DMS53 treated with DMSO at 0.1 percent for 48 hours (cell line): ENCODE measurements around the gene KLHDC4.
"Not testable (repeated sequence)": the region's sequence is repeated elsewhere in the genome, so short reads cannot be mapped to it uniquely, and the experiment has no call there.

Experiments
- DNase-seq: peaks from one replicate; lab custom pipeline; 2025; ENCODE audit not compliant: unreplicated experiment; lab: John Stamatoyannopoulos, UW

Gene KLHDC4

DNA sequence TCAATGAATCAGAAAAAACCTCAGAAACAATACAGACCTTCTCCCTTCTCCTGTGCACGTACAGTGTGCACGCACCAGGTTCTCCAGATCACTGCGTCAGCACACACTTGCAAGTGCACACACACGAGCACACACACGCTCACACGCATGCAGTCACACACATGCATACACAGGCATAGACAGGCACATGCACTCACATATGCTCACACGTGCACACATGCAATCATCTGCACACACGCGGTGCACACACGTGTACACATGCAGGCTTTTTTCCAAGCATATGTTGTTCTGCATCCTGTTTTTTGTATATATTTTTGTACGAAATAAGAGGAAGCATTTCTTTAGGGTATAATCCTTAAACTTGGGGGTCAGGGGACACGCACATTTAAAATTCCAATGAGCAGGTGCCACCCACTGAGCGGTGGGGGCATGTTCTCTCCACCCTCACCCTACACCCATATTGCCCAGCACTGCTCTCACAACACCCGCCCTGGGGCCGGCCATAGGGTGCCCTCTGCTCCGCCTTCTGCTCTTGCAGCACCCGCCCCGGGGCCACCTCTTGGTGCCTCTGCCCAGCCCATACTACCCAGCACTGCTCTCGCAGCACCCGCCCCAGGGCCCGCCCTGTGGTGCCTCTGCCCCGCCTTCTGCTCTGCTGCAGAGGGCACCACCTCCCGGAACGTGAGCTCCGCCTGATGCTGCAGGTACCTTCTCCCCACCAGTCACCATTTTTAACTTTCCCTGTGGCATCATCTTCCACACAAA is 20.9 kb downstream of the KLHDC4 start:
- no peak for DNase-seq

DNA sequence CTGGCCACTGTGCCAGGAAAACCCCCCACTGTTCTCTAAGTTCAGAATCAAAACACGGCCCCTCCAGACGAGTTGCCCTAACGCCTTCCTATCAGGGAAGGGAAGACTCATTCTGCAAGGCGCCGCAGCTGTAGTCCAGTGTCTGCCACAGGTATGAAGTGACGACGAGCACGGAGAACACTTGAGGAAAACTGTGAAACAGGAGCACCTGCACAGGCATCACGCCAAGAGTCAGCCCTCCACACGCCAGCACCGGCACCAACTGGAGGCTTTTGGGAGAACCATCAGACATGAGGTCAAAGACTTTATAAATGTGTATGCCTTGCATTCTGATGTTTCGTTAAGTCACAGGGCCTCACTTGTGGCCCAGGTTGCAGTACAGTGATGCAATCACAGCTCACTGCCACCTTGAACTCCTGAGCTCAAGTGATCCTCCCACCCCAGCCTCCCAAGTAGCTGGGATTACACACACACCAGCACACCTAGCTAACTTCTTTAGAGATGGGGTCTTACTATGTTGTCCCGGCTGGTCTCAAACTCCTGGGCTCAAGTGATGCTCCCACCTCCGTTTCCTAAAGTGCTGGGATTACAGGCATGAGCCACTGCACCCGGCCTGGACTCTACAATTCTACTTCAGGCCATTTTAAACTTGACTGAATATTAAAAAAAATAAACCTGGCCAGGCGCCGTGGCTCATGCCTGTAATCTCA is 22.9 kb downstream of the KLHDC4 start:
- DNase-seq = no peak

DNA sequence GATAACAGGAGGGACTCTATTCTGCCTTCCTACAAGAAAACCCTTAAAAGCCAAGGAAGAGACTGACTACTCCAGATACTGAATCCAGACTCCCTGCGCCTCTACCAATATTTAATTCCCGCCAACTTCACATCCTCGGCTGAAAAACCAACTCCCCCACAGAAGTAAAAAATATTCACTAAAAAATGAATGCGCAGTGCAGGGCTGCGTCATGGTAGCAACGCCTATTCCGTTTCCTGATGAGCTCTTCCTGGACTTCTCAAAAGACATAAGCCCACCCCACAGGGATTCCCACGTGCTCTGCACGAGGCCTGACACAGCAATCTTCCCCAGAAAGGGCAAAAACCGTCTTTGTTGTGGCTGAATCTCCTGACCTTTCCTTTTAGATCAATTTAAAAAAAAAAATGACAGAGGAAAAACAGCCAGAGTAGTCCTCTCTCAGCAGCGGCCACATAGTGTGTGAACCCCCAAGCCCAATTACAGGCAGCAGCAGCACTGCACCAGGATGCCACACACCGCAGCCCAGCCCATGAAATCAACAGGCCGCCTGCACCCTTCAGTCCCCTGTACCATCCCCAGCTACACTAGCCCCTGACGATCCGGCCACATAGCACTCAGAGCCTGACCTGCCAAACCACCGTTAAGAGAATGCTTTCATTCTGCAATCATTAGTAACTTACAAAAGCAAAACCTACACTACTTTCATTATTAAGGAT is 23.9 kb downstream of the KLHDC4 start:
- DNase-seq = no peak

DNA sequence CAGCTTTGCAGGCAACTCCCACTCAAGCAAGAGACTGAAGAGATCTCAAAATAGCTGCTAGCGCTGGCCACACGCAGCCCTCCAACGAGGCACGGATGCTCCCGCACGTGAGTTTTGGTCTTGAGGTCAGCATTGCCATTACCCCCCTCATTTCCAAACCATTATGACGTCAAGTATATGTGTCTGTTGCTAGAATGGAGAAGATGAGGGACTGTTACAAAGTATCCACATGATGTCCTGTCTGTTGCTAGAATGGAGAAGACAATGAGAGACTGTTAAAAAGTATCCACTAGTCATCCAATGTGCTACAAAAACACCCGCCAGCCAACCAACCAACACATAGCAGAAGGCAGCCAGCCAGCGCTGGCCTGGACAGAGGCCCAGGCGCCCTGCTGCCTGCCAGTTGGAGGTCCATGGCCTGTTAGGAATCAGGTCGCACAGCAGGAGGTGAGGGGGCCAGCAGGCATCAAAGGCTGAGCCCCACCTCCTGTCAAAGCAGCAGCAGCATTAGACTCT is 24.8 kb downstream of the KLHDC4 start:
- DNase-seq = no peak

DNA sequence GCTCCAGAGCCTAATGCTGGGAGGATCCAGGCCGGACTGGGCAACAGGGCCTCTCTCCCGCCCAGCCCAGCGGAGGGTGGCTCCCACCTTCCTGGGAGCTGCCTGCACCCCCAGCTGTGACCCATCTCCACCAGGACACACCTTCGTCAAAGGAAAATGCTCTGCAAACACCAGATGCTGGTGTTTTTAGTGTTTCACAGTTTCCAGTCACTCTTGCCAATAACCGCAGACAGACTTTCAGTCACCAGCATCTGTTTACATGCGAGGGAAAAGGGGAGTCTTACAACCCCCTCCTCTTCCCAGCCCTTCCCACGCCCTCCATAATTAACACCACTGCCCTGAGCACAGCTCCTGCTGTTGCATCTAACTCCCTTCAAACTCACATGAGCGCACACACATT is 25.3 kb downstream of the KLHDC4 start:
- no peak for DNase-seq

DNA sequence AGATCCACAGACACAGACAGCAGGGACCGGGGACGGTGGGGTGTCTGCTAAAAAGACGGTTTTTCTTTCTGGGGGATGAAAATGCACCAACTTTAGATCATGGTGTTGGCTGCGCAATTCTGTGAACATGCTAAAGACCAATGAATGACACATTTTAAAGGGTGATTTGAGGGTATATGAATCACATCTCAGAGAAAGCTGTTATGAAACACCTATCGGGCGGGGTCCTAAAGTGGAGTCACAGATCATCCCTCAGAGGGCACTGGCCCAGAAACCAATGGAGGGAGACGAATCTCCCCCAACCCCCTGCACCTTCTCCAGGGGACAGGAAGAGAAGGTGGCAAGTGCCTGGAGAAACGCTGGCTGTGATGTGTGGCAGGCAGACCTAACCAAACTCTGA is 26.0 kb downstream of the KLHDC4 start:
- DNase-seq = no peak

DNA sequence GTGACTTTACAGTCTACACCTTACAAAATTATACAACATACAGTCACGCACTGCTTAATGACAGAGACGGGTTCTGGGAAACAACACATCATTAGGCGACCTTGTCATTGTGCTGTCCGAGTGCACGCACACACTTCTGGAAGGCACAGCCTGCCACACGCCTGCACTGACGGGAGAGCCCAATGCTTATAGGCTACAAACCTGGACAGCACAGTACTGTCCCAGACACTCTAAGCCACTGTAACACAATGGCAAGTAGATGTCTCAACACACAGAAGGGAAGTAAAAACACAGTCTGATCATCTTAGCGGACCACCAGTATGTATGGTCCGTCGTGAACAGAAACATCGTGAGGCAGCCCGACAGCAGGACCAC is 29.8 kb downstream of the KLHDC4 start:
- DNase-seq = no peak

DNA sequence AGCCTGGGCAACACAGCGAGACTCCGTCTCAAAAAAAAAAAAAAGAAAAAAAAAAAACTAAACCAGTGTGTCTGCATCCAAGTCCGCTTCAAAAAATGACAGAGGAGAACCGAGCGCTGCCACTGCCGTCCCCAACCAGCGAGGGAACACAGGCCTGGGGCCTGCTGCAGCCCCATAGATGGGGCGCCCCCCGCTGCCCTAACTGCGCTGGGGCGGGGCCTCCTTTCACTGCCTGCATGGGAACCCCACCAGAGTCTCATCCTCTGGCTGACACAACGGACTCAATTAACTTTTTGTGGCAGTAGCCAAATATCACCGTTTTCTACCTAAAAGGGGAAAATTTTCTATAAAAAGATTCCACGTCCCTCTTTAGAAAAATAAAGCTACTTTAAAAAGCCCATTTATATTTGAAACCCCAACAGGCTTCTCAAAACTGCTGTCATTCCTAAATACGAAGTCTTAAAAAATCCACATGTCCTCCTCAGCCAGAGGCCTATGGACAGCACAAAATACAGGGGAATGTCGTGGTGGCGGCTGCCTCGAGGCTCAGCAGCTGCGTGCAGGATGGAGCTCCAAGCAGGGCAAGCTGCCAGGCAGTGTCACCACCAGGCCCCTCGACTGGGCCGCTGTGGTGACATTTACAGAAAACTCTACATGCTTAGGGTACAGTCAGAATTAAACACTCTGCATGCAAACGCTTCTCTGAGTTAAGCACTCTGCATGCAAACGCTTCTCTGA is 30.3 kb downstream of the KLHDC4 start:
- no peak for DNase-seq

DNA sequence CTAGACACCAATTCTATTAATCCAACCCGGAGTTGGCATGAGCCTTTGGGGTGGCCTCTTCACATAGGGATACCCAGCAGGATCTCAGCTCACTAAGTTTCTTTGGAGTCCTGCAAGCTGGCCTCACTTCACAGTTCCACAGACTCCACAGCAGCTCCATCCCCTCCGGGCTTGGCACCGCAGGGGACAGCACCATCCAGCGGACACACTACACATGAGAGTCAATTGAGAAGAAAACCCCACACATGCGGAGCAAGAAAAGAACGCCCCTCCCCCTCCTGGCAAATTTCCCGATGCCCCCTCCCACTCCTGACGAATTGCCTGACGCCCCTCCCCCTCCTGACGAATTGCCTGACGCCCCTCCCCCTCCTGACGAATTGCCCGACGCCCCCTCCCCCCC is 31.1 kb downstream of the KLHDC4 start:
- no peak for DNase-seq

DNA sequence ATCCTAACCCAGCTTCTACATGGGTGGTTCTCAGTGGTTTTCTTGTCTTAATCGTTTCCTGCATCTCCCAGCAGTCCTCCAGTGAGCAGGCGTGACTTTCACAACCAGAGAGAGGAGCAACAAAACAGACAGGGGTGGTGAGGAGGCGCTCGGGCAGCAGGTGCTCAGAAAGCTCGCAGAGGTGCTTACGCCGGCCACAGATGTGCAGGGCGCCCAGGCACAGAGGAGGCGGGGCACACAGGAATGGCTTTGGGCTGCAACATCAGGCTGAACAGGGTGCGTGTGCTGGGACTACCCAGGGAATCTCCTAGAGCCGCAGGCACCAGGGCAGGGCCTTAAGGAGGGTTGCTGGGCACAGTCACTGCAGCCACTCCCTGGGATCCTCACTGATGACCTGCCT is 32.6 kb downstream of the KLHDC4 start:
- peak; percentile 76 for DNase-seq

DNA sequence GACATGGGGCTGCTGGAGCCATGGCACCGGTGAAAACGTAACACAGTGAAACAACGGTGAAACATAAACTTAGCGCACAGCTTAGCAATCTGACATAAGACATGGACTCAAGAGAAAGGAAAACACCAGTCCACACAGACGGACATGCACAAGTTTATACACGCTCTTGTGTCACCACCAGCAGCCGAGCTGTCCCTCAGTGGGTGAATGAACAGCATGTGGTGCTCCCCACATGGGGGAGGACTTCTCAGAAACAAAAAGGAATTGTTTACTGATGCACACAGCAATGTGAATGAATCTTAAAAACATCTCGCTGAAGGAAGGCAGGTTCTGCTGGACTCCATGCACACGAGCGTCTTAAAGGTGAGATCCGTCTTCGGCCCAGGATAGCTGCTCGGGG is 34.2 kb downstream of the KLHDC4 start:
- DNase-seq = no peak

DNA sequence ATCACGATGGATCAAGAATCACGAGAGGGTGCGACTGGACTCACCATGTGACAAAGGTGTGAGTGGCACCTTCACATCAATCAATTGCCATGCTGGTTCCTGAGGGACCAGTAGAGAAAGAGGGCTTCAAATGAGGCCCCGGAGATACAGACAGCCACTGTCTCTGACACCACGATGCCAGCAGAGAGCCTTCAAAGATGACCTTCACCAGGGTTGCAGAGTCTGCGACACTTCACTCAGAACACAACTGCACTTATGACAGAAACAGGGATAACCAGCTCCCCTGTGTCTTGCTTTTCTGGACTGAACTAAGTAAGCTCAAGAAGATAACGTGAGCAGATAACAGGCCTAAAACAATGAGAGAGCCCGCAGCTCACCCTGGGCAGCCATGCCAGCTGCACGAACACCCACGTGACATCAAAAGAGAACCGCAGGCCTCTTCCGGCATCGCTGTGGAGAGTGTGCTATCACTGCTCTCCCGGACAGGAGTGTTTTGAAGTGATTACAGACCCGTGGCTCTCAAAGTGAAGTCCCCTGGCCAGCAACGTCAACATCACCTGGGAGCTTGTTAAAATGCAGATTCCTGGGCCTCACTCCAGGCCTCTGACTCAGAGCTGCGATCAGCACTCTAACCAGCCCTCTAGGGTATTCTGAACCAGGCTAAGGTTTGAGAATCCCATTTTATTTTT is 36.4 kb downstream of the KLHDC4 start:
- DNase-seq = no peak

DNA sequence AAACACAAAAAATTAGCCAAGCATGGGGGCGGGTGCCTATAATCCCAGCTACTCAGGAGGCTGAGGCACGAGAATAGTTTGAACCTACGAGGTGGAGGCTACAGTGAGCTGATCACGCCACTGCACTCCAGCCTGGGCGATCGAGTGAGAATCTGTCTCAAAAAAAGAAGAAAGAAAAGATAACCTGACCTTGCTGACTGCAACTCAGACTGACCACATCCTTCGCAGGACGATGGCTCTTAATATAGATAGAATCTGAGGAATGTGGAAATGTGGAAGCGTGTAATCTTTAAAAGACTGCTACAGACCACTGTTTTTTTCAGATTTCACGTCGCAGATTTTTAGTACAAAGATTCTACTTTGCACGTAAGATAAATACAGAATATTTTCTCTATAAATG is 37.8 kb downstream of the KLHDC4 start:
- no peak for DNase-seq

DNA sequence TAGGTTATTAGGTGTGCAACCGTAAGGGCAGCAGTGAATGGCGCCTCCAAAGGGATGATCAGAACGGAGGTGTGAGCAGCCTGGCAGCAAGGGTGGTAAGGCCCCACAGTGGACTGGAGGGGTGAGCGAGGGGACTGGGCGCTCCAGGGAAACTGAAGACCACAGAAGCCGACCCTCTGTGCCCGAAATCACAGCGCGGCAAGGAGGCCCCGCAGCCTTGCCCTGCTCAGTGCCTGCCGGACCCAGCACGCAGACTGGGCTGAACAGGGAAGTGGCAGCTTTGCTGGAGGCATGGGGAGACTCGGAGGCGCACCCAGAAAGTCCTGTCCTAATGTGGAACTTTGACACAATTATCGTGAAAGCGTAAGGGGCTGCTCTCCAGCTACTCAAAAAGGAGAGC is 38.4 kb downstream of the KLHDC4 start:
- no peak for DNase-seq

DNA sequence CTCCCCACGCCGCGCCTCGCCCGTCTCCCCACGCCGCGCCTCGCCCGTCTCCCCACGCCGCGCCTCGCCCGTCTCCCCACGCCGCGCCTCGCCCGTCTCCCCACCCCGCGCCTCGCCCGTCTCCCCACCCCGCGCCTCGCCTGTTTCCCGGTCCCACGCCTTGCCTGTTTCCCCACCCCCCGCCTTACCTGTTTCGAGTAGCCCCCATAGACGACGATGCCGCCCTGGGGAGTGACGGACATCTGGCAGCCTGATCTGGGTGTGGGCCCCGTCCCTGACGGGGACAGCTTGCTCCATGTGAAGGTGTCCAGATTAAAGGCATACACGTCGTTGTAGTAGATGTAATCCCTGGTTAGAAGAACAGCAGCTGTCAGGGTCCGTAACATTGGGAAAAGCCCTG is 39.2 kb downstream of the KLHDC4 start:
- DNase-seq = not testable (repeated sequence)

DNA sequence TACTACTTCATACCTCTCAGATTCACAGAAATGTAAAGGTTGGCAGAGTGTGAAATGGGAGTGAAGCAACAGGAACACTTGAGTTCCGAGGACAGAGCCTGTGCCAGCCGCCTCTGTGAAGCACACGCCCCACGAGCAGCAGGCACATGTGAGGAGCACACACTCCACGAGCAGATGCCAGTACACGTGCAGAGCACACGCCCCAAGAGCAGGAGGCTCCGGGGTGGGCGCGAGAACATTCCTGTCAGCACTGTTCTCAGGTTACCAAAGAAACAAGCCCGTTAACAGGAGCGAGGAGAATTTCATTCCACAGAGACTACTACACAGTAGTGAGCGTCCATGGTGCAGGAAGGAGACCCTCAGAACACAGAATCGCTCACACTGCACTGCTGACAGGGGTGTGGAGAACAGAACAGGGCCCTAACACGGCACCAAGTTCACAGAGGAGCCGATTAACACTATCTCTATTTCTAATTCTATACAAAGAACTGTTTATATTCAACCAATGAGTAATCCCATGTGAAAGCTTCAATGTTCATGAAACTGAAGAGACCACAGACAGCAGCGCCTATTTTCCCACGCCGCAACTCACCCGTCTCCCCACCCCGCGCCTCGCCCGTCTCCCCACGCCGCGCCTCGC is 40.1 kb downstream of the KLHDC4 start:
- DNase-seq = no peak

DNA sequence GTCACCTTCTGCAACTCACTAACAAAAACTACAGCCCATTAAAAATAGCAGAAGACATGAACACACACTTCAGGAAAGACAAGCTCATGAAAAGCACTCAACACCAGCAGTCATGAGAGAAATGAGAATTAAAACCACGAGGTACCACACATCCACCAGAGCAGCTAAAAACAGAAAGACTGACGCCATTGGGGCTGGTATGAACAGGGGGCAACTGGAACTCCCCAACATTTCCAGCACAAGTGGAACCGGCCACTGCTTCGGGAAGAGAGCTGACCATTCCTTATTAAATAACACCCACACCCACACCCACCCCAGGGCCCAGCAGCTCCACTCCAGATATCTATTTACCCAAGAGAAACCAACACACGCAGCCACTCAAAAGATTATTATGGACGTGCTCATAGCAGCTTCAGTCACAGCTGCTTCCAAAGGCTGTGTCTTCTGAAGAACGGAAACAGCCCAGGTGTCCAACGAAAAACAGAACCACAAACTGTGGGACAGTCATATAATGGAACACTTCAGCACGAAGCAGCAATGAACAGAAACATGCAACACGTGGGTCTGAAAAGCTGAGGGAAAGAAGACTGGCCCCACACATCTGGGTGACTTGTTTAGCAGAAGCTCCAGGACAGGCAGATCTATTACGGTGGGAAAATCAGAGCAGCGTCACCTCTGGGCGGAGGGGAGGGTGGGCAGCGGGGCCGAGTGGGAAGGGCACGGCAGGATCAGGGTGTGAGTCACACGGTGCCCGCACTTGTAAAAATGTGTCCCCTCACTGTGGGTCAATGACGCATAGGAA is 41.1 kb downstream of the KLHDC4 start:
- DNase-seq = peak; percentile 6

DNA sequence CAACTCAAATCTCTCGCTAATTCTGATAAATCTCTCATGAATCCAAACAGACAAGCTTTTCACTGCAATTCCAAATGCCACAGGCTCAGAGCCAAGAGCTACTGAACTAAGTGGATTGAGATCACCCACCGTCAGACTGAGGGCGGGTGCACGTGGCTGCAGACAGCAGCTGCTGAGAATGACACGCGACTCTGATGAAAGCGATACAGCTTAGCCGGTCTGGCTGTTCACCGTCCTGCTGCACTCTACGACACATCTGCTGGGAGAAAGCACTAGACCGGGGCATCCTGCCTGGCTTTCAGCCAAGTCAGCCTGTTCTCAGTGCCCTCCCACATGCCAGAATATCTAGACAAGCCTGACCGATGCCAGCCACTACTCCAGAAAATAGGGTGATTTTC is 42.6 kb downstream of the KLHDC4 start:
- DNase-seq = peak; percentile 94

DNA sequence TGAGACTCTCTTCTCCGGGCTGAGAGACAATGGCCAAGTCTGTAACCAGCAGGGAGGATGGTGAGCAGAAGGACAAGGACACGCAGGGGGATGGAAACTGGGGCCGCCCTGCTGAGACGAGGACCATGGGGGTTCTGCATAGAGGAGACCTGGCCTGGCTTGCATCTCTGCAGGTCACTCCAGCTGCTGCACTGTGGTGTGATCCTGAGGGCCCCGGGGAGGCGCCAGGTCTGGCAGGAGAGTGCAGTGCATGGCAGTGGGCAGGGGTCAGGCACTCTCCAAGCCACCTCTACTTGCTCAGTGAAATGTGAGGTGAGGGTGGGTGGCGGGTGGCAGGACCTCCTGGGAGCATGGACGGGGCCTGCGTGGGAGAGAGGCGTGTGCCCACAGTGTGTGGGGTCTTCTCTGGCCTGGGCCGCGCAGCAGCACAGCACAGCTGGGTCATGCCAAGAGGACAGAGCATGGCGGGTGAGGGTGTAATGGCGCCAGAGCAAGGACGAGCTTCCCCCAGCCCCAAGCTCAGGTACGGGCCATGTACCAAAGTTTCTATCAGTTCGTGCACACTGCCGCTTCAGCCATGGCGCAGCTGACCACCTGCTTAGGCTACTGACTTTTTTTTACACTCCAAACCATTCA is 43.1 kb downstream of the KLHDC4 start:
- no peak for DNase-seq
